ENCODE results near the gene DDX60.
"Not testable (repeated sequence)": the region's sequence is repeated elsewhere in the genome, so short reads cannot be mapped to it uniquely, and the experiment has no call there.

The DDX60 gene

DNA sequence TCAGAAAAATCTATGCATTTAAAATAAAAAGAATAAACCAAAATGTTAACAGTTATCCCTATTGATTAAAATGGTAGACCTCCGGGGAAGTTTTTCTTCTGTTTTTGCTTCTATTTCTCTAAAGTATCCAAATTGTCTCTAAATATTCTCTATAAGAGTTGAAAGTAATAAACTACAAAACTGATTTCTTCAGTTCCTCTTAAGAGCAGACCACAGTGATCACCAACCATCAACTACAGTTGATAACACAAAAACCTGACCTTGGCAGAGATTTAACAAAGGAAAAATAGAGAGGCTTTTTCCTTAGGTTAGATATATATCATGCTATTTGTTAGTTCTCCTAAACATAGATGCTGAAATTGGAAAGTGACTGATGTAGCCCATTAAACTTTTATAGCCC lies 27.3 kb downstream of the DDX60 start:
- no peak for DNase-seq (ENCODE audit: low spot score)

DNA sequence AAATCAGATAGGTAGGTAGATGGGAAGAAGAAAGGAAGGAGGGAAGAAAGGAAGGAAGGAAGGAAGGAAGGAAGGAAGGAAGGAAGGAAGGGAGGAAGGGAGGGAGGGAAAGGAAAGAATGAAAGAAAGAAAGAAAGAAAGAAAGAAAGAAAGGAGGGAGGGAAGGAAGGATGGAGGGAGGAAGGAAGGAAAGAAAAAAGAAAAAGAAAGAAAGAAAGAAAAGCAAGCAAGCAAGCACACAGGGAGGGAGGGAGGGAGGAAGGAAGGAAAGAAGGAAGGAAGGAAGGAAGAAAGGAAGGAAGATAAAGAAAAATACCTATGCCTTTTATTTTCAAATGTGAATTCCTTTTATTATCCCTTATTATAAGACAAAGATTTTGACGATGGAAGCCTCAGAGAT lies 32.7 kb downstream of the DDX60 start:
- DNase-seq (ENCODE audit: low spot score), result not testable (repeated sequence)

DNA sequence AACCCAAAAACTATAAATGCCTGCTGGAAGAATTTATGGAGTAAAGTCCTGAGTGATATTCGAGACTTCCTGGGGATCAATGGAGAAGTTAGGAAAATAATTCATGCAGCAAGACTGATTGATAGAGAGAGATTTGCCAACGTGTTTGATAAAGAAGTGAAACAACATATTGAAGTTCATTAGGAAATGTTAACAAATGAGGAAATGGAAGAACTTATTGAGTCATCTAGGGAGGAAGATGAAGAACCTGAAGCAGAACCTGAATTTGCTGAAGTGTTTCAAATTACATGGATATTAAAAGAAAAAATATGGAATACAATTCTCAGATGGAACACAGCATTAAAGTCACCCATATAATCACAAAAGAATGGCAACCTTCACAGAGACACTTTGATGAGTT lies 39.0 kb downstream of the DDX60 start:
- no peak for DNase-seq (ENCODE audit: low spot score)

DNA sequence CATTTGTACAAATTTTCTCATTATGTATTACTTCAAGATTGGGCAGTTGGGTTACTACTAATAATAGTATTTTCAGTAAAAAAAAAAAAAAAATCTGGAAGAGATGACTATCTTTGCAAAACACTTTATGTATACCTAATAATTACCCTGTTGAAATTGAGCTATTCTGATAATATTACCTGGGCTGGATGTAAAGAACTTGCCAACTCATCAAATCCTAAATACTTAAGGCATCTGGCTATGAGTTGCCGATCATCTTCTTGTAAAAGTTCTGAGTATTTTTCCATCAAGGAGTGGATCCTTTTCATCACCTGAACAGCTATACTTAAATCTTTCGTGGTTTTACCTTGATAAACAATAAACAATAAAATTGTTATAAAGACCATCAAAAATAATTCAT lies 42.7 kb downstream of the DDX60 start:
- DNase-seq (ENCODE audit: low spot score), result no peak

DNA sequence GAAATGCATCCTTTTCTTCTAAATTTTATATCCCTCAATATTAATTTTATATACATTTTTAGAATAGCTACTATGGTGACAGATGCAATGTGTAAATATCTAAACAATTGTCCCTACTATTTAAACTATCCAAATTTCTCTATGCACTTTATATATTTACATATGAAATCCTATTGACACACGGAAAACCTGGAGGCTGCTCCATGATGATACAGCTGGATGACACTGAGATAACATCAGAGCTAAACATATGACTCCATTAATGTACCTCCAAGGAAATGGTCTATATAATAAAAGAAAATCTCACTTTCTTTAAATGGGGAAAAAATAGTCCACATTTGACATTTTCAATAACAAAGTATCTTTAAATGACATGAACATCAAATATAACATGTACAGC lies 43.7 kb downstream of the DDX60 start:
- no peak for DNase-seq (ENCODE audit: low spot score)

DNA sequence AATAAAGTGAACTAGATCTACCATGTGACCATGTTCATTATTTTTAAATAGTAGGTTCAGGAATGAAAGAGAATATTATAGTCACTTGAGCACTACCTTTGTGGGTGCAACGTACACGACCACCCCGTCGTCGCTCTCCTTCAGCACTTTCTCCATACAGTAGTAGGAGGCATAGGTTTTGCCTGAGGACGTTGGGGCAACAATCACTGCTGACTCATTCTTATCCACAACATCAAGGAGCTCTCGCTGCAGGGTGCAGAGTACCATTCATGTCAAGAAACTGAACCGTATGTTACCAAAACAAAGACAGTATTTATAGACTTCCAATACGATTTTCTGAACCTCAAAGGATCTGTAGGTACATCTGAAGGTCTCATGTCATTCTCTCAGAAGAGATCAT lies 44.7 kb downstream of the DDX60 start:
- no peak for DNase-seq (ENCODE audit: low spot score)

DNA sequence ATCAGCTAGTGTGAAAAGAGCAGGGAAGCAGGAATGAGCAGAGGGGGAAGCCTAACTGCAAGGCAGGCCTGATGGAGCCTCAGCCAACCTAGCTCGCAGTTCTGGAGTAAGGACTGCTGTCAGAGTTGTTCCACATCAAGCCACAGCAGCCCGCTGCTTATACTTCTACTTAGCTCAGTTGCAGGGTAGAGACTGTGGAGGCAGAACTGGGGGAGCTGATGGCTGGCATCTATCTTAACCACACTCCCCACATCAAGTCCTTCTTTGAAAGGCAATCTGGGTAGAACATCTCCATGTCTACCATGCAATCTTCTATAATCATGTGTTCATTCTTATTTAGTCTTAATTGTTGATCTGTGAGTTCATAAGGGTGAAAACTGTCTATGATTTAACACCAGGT lies 46.1 kb downstream of the DDX60 start:
- no peak for DNase-seq (ENCODE audit: low spot score)

DNA sequence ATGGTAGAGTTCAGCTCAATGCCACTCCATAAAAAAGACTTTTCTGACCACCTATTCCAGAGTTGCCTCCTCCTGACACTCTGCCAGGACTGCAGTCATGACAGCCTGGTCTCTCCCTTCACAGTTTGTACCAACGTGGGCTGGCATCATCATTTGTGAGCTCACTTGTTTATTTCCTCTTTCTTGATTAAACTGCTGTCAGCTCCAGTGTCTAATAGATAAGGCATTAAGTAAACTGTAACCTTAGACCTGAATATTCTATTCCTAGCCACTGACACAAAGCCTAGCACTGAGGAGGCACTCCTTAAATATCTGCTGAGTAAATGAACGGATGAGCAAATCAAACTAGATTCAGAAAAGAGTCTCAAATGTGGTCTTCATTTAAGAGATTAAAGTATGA lies 48.7 kb downstream of the DDX60 start:
- no peak for DNase-seq (ENCODE audit: low spot score)

DNA sequence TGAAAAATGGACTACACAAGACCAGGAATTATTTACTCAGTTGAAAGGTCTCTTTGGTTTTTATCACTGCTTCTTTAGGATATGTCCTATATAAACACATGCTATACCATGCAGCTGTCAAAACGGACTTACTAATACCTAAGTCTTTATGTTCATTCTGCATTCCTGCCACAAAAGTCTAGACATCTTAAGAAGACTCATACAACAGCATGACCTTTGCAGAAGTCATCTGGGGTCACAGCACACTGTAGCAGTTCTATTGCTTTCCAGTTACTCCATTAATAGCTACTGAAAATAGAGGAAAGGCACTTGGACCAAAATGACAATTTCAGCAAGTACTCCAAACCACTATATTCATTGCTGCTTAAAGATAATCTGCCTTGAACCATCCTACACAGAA lies 53.2 kb downstream of the DDX60 start:
- DNase-seq (ENCODE audit: low spot score), result no peak

DNA sequence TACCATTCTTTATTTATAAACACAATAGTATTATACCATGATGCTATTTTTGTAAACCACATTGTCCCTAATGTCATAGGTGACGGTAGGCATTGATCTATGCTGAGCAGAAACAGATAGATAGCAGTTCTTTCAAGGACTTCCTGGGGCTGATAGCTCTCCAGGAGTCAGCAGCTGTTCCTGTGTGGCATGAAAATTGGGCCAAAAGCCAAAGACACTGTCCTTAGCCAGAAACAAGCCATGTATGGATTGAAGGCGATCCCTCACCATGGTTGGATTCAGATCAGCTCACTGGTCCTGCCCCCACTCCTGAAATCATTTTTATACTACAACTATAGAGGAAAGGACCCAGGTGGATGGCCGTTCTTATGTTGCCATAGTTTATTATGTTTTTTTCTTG lies 53.6 kb downstream of the DDX60 start:
- no peak for DNase-seq (ENCODE audit: low spot score)

DNA sequence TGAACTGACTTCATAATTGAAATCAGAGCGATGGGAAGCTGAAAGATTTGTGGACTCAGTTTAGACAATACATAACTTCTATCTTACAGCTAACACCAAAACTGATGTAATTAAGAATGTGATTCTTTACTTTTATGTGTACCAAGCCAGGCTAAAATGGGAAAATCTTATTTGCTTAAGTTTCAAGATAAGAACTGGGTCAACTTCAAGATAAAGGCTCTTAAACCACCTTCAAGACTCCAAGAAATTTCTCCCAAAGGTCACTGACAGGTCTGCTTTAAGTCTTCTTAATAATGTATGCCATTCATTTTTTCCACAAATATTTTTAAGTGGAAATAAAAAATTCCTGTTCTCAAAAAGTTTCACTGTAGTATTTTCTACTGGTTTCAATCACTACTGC lies 55.5 kb downstream of the DDX60 start:
- no peak for DNase-seq (ENCODE audit: low spot score)

DNA sequence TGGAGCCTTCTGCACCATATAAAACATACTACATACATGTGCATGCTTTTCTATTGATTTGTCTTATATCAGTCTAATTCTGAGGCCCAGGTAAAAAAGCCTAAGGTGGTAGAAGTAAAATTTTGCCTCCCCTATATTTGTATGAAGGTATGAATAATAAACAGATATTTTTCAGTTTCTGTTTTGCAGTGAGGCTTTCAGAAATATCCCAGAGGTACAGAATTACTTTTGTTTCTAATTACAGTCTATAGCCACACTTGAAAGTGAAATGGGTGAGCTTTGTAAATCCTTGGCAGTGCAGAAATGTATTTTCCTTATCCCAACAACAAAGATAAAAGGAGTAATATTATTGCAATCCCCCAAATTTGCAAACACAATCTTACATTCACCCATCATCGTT lies 59.5 kb downstream of the DDX60 start:
- no peak for DNase-seq (ENCODE audit: low spot score)

DNA sequence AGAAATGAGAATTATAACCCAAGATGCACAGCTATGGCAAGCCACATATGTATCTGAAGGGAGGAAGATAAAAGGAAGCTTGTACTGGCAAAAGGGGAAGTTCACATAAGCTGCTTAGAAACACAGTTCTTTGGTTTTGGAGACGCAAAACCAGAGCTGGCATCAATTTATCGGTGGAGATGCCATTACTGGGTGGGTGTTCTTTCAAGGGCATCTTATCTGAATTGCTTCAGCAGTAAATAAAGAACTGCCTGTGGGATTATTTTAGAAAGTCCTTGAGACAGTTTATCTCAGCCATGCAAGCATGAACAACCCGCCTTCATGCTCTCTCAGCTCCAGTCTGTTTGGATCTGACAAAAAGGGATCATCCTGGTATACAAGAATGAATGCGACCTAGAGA lies 60.8 kb downstream of the DDX60 start:
- no peak for DNase-seq (ENCODE audit: low spot score)

DNA sequence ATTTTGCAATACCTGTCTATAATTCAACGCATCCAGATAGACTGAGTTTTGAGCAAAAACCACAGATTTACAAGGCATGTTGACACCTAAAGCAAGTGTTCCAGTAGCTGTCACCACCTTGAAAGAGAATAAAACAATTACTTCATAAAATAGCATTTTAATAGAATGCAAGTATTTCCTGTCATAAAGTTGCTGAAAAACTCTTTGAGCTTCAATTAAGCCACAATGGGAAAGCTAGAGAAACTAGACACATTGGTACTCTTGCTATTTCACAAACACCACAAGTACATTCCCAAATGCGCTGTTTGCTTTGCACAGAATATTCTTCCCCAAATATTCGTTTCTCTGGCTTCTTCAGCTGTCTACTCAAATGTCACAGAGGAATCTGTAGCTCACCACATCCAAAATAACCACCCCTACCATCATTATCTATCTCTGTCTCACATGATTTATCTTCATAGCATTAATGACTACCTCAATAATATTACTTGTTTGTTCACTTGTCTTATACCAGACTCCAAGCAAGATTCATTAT lies 70.3 kb downstream of the DDX60 start:
- DNase-seq (ENCODE audit: low spot score), result no peak

DNA sequence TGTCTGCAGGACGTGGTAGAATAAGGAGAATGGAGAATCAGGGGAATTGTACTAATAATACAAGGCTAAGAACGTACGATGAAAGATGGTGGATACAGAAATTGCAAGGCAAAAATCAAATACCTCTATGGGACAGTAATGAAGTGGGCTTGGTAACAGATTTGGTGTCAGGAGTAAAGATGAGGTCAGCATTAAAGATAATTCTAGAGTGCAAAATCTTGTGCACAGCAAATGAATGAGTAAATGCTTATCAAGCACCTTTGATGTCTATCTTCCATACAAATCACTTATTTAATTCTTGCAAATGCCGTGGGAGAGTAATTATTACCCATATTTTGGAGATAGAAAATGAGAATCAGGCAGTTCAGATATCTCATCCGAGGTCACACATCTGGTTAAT lies 70.9 kb downstream of the DDX60 start:
- DNase-seq (ENCODE audit: low spot score), result no peak

DNA sequence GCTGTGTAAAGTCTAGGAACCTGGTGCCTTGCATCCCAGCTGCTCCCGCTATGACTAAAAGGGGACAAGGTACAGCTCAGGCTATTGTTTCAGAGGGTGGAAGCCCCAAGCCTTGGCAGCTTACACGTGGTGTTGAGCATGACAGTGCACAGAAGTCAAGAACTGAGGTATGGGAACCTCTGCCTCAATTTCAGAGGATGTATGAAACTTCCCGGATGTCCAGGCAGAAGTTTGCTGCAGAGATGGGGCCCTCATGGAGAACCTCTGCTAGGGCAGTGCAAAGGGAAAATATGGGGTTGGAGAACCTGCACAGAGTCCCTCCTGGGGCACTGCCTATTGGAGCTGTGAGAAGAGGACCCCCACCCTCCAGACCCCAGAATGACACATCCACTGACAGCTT lies 76.6 kb downstream of the DDX60 start:
- DNase-seq (ENCODE audit: low spot score), result no peak

DNA sequence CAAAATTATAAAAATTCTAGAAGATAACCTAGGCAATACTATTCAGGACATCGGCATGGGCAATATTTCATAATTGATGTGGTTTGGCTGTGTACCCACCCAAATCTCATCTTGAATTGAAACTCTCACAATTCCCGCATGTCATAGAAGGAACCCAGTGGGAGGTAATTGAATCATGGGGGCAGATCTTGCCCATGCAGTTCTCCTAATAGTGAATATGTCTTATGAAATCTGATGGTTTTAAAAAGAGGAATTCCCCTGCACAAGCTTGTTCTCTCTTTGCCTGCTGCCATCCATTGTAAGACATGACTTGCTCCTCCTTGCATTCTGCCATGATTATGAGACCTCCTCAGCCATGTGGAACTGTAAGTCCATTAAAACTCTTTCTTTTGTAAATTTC lies 77.7 kb downstream of the DDX60 start:
- DNase-seq (ENCODE audit: low spot score), result no peak

DNA sequence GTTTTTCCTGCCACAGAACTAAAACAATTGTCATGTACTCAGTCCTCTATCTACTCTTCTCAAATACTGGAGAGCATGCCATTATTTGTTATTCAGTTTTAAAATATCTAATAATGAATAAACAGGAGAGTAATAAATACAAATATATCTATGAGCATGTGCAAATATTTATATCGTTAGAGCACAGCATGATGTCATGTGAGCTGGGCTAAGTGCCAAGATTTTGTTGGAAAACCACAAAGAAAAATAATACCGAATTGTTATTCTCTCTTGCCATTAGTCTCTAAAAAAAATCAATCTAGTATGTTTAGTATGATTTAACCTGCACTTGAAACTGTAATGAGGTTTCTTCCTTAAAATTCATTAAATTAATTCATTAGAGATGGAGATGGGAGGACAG lies 97.3 kb downstream of the DDX60 start:
- peak; percentile 10 for DNase-seq (ENCODE audit: low spot score)

DNA sequence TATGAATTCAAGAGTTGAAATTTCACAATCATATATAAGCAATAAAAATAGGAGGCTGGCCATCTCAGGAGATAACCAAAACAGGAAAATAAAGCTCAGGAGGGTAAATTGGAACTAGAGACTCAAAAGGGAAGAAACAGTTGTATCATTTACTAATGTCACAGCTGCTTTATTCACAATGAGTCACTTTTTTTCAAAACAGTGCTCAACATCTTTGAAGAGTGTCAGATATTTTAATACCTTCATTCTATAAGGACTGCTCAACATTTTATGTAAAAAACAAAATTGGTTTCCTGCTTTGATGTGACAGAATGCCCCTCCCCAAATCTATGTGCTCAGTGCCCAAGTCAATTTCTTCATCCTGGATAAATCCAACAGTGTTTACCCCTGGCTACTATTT lies 97.7 kb downstream of the DDX60 start:
- DNase-seq (ENCODE audit: low spot score), result no peak

DNA sequence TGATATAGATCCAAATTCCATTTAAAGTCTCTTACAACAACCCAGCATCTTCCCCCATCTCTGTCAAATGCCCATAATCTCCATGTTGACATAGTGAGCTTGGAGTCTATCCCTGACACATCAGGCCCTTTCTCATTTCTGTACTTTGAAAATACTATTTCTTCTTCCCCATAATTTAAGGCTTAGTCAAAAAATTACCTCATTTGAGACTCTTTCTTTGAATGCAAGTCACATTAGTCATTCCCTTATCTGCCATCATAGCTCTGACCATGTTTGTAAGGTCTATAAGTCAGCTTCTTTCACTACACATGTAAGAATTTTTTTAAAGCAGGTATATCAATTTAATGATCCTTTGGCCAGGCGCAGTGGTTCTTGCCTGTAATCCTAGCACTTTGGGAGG lies 99.9 kb downstream of the DDX60 start:
- peak; percentile 29 for DNase-seq (ENCODE audit: low spot score)

DNA sequence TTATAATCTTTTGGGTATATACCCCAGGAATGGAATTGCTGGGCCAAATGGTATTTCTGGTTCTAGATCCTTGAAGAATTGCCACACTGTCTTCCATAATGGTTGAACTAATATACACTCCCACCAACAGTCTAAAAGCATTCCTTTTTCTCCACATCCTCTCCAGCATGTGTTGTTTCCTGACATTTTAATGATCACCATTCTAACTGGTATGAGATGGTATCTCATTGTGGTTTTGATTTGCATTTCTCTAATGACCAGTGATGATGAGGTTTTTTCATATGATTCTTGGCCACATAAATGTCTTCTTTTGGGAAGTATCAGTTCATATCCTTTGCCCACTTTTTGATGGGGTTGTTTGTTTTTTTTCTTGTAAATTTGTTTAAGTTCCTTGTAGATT lies 105.0 kb downstream of the DDX60 start:
- DNase-seq (ENCODE audit: low spot score), result not testable (repeated sequence)

DNA sequence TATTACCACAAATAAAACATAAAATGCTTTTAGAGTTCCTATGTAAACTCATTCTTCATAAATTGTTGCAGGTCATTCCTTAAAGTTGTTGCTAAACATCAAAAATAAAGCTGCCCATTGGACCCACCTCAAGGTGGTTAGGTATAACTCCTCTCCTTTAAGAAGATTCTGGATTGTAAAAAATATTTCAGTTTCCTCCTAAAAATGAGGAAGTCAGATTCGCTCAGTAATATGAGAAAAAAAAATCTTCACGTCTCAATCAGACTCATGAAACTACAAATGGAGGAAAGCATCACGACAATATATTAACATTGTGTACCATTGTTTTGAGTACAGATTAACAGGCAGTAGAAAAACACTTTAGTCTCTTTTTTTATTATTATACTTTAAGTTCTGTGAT lies 105.9 kb downstream of the DDX60 start:
- no peak for DNase-seq (ENCODE audit: low spot score)

DNA sequence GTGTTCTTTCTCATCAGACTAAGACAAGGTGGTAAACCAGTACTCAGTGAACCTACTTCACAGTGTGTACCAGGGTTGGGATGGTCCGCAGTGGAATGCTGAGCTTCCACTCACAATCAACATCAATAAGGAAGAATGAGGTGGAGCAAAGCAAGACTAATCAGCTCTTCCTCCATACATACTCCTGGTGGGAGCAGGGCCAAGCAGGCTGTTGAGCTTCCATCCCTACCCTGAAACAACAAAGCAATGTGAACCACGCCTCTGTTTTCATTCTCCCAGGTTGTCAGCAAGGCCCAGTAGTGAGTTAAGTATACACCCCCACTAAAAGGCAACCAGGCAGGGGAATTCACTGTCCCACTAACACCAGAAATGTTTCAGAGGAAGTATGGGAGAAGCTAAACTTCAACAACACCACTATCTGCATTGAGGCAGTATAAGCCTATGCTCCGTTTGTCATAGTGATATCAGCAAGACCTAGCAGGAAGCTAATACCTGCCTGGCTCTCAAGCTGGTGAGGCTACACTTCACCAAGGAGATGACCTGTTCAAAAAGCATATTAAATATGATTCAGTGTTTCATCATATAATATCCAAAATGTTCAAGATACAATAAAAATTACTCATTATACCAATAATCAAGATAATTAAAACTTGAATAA lies 109.5 kb downstream of the DDX60 start:
- no peak for DNase-seq (ENCODE audit: low spot score)

DNA sequence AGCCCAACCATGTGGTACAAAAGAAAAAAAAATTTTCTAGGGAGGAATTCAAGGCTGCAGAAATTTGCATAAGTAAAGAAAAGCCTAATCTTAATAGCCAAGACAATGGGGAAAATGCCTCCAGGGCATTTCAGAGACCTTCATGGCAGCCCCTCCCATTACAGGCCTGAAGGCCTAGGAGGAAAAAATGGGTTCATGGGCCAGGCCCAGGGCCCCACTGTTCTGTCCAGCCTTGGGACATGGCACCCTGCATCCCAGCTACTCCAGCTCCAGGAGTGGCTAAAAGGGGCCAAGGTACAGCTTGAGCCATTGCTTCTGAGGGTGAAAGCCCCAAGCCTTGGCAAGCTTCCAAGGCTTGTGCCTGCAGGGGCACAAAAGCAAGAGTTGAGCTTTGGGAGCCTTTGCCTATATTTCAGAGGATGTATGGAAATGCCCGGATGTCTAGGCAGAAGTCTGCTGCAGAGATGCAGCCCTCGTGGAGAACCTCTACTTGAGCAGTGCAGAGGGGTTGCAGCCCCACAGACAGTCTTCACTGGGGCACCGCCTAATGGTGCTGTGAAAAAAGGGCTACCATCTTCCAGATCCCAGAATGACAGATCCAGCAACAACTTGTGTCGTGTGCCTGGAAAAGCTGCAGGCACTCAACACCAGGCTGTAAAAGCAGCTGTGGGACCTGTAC lies 115.2 kb downstream of the DDX60 start:
- no peak for DNase-seq (ENCODE audit: low spot score)

Data from GM03348 (cell line).